ENCODE measurements around the gene JAKMIP3.

Gene JAKMIP3

GRCh38 chr10:132110111-132110521 lies 44.4 kb downstream of the JAKMIP3 start:
- FAIRE-seq (no peak), DNase-seq (ENCODE audit: low spot score) (no peak)

GRCh38 chr10:132110713-132111112 lies 45.0 kb downstream of the JAKMIP3 start:
- DNase-seq (ENCODE audit: low spot score), result no peak
- no peak for FAIRE-seq

GRCh38 chr10:132111121-132111731 lies 45.5 kb downstream of the JAKMIP3 start:
- DNase-seq (ENCODE audit: low spot score) (no peak), FAIRE-seq (no peak)

GRCh38 chr10:132111871-132112341 lies 46.2 kb downstream of the JAKMIP3 start:
- DNase-seq (ENCODE audit: low spot score), result no peak
- FAIRE-seq, result no peak

GRCh38 chr10:132112611-132113010 lies 46.9 kb downstream of the JAKMIP3 start:
- DNase-seq (ENCODE audit: low spot score) (no peak), FAIRE-seq (no peak)

- no peak for FAIRE-seq
- DNase-seq (ENCODE audit: low spot score), result no peak
Measured at GRCh38 chr10:132113206-132113605, 47.5 kb downstream of the JAKMIP3 start.

- DNase-seq (ENCODE audit: low spot score) (no peak), FAIRE-seq (no peak)
Measured at GRCh38 chr10:132113766-132114365, 48.1 kb downstream of the JAKMIP3 start.

- FAIRE-seq, result no peak
Measured at GRCh38 chr10:132114953-132115520, 49.3 kb downstream of the JAKMIP3 start.

More at GRCh38 chr10:132114953-132115520, 49.3 kb downstream of the JAKMIP3 start:
- DNase-seq (ENCODE audit: low spot score), result no peak
